HepG2 (cell line): ENCODE data around the gene DYNC2I2. TPM values are rescaled to one million over a fixed set of nuclear protein-coding genes. Genes with fewer than 3 reads are reported as not detected.

Experiments used
- ELF1 ChIP-seq: sonication (generic); formaldehyde crosslinking; IDR thresholded peaks from 2 replicates; pipeline ENCODE4 v1.4.0; 2020; ENCODE audit warnings: missing genetic modification reagents
- GABPB1 ChIP-seq: IDR thresholded peaks from 2 replicates; pipeline ENCODE4 v1.6.1; 2016; ENCODE audit warnings: mild to moderate bottlenecking, missing genetic modification reagents, moderate library complexity, missing compliant biosample characterization
- GTF3A ChIP-seq: sonication (generic); formaldehyde crosslinking; conservative IDR thresholded peaks from 2 replicates; pipeline ENCODE4 v1.4.0; 2020; ENCODE audit warnings: mild to moderate bottlenecking, missing genetic modification reagents
- KMT2A ChIP-seq: sonication (generic); formaldehyde crosslinking; IDR thresholded peaks from 2 replicates; pipeline ENCODE4 v1.4.0; 2020; ENCODE audit warnings: missing genetic modification reagents
- MAFK ChIP-seq, 2 experiments: IDR thresholded peaks in 1 of 2; conservative IDR thresholded peaks in 1 of 2; 2 replicates each; pipeline ENCODE4 v1.6.1; 2011; ENCODE audit warnings: improper control_type of control experiment in 2 of 2, low read length in 2 of 2
- MYC ChIP-seq: sonication (generic); formaldehyde crosslinking; IDR thresholded peaks from 2 replicates; pipeline ENCODE4 v1.9.0; 2021; ENCODE audit warnings: missing genetic modification reagents, borderline replicate concordance
- NFE2 ChIP-seq: sonication (generic); formaldehyde crosslinking; IDR thresholded peaks from 2 replicates; pipeline ENCODE4 v1.4.0; 2020; ENCODE audit warnings: missing genetic modification reagents
- RORA ChIP-seq: sonication (generic); formaldehyde crosslinking; IDR thresholded peaks from 2 replicates; pipeline ENCODE4 v1.5.0; 2020; ENCODE audit warnings: mild to moderate bottlenecking, missing genetic modification reagents, moderate library complexity
- SETDB1 ChIP-seq: sonication (generic); formaldehyde crosslinking; IDR thresholded peaks from 2 replicates; pipeline ENCODE4 v1.5.1; 2020; ENCODE audit warnings: missing genetic modification reagents, mild to moderate bottlenecking, borderline replicate concordance
- SKI ChIP-seq: fragments of 450-650 bp; IDR thresholded peaks from one replicate; pipeline ENCODE4 v1.6.1; 2018; ENCODE audit warnings: mild to moderate bottlenecking; ENCODE audit not compliant: partially characterized antibody
- SP4 ChIP-seq: sonication (generic); formaldehyde crosslinking; IDR thresholded peaks from 2 replicates; pipeline ENCODE4 v1.8.1; 2023; ENCODE audit warnings: mild to moderate bottlenecking, missing genetic modification reagents
- ZBTB38 ChIP-seq: sonication (generic); formaldehyde crosslinking; IDR thresholded peaks from 2 replicates; pipeline ENCODE4 v1.5.1; 2020; ENCODE audit warnings: mild to moderate bottlenecking, missing genetic modification reagents
- ZFYVE20 ChIP-seq: sonication (generic); formaldehyde crosslinking; IDR thresholded peaks from 2 replicates; pipeline ENCODE4 v1.8.0; 2023; ENCODE audit warnings: low read depth, mild to moderate bottlenecking, moderate library complexity, missing genetic modification reagents, borderline replicate concordance
- ZNF296 ChIP-seq: sonication (generic); formaldehyde crosslinking; conservative IDR thresholded peaks from 2 replicates; pipeline ENCODE4 v1.5.0; 2020; ENCODE audit warnings: mild to moderate bottlenecking, missing genetic modification reagents
- ZNF326 ChIP-seq: sonication (generic); formaldehyde crosslinking; IDR thresholded peaks from 2 replicates; pipeline ENCODE4 v1.4.0; 2020; ENCODE audit warnings: missing genetic modification reagents, borderline replicate concordance
- ZNF761 ChIP-seq: sonication (generic); formaldehyde crosslinking; conservative IDR thresholded peaks from 2 replicates; pipeline ENCODE4 v1.4.0; 2020; ENCODE audit warnings: mild to moderate bottlenecking, missing genetic modification reagents
- ZNF788 ChIP-seq: sonication (generic); formaldehyde crosslinking; IDR thresholded peaks from 2 replicates; pipeline ENCODE4 v1.5.0; 2020; ENCODE audit warnings: mild to moderate bottlenecking, missing genetic modification reagents, borderline replicate concordance
- polyA plus RNA-seq, 8 experiments: library from polyadenylated mRNA; depleted of rRNA in 3 of 8; stranded (reverse) in 7 of 8; unstranded in 1 of 8; fragments of >200 nt; fragmentation: Illumina TruSeq in 4 of 8; extraction: Trizol in 4 of 8; gene quantifications; 2 replicates each; pipeline versions ENCODE4 v1.2.1 to v1.2.3, GENCODE V29; 2011 to 2016; ENCODE audit warnings: low read depth in 4 of 8, missing spikeins in 1 of 8, mixed read lengths in 1 of 8; ENCODE audit not compliant: insufficient read depth in 1 of 8
- total RNA-seq, 5 experiments: library from RNA; depleted of rRNA; stranded (reverse); fragments of >200 nt; fragmentation: Illumina TruSeq; extraction: Trizol; gene quantifications; 2 replicates each; pipeline ENCODE4 v1.2.3, GENCODE V29; 2016; ENCODE audit warnings: low read depth in 1 of 5
- TF ChIP-seq, protein P1 (sequence below): IDR thresholded peaks from 2 replicates; pipeline ENCODE4 v1.6.1; 2016; ENCODE audit warnings: control low read depth
- TF ChIP-seq, protein P2 (sequence below): sonication (generic); formaldehyde crosslinking; IDR thresholded peaks from 2 replicates; pipeline ENCODE4 v1.4.0; 2020; ENCODE audit warnings: missing genetic modification reagents
- TF ChIP-seq, protein P3 (sequence below): sonication (generic); formaldehyde crosslinking; IDR thresholded peaks from 2 replicates; pipeline ENCODE4 v1.4.0; 2020; ENCODE audit warnings: missing genetic modification reagents, borderline replicate concordance
- TF ChIP-seq, protein P4 (sequence below): sonication (generic); formaldehyde crosslinking; IDR thresholded peaks from 2 replicates; pipeline ENCODE4 v1.4.0; 2020; ENCODE audit warnings: missing genetic modification reagents, mild to moderate bottlenecking, borderline replicate concordance

The DYNC2I2 gene
- total and polyA plus RNA-seq, 2 of the 13 experiments (the other 11 are each of a cell fraction or from before 2014, with no cell fraction given): 13.7 to 40.2 TPM

DNA sequence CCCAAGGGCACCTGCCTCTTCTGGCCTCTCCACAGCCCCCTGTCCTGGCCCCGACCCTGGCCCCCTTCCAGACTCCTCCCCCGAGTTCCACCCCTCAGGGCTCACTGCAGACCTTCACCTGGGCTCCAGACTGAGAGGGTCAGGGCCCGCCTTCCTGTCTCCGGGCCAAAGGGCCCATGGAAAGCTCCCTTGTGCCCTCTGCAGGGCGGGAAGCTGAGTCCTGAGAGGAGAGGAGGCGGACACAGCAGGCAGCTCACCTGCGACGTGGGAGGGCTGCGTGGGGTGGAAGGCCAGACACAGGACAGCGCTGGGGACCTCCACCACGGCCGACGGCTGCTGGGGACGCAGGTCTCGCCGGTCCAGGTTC, 20.6 kb downstream of the DYNC2I2 start (continued):
- TF ChIP-seq MYC (CRISPR knock-in tag): 0 out of 2 replicates have a peak, but pooled peaks have one; percentile 9
- TF ChIP-seq GTF3A (CRISPR knock-in tag): no peak
- no peak for TF ChIP-seq ZNF296 (CRISPR knock-in tag)
- TF ChIP-seq KMT2A (CRISPR knock-in tag): no peak
- TF ChIP-seq GABPB1 (CRISPR knock-in tag): no peak
- TF ChIP-seq SKI: peak; percentile 30
- no peak for TF ChIP-seq SETDB1 (CRISPR knock-in tag)
- TF ChIP-seq, protein P1, sequence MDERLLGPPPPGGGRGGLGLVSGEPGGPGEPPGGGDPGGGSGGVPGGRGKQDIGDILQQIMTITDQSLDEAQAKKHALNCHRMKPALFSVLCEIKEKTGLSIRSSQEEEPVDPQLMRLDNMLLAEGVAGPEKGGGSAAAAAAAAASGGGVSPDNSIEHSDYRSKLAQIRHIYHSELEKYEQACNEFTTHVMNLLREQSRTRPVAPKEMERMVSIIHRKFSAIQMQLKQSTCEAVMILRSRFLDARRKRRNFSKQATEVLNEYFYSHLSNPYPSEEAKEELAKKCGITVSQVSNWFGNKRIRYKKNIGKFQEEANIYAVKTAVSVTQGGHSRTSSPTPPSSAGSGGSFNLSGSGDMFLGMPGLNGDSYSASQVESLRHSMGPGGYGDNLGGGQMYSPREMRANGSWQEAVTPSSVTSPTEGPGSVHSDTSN: no peak
- TF ChIP-seq, protein P2, sequence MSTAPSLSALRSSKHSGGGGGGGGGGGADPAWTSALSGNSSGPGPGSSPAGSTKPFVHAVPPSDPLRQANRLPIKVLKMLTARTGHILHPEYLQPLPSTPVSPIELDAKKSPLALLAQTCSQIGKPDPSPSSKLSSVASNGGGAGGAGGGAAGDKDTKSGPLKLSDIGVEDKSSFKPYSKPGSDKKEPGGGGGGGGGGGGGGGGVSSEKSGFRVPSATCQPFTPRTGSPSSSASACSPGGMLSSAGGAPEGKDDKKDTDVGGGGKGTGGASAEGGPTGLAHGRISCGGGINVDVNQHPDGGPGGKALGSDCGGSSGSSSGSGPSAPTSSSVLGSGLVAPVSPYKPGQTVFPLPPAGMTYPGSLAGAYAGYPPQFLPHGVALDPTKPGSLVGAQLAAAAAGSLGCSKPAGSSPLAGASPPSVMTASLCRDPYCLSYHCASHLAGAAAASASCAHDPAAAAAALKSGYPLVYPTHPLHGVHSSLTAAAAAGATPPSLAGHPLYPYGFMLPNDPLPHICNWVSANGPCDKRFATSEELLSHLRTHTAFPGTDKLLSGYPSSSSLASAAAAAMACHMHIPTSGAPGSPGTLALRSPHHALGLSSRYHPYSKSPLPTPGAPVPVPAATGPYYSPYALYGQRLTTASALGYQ (CRISPR knock-in tag): no peak
- no peak for TF ChIP-seq NFE2
- TF ChIP-seq ZBTB38 (CRISPR knock-in tag): no peak
- TF ChIP-seq ZNF761: no peak
- no peak for TF ChIP-seq ZNF788 (CRISPR knock-in tag)
- peak; percentile 79; the same call in 1 of the 2 replicates for TF ChIP-seq SP4 (CRISPR knock-in tag)
- TF ChIP-seq, protein P3, sequence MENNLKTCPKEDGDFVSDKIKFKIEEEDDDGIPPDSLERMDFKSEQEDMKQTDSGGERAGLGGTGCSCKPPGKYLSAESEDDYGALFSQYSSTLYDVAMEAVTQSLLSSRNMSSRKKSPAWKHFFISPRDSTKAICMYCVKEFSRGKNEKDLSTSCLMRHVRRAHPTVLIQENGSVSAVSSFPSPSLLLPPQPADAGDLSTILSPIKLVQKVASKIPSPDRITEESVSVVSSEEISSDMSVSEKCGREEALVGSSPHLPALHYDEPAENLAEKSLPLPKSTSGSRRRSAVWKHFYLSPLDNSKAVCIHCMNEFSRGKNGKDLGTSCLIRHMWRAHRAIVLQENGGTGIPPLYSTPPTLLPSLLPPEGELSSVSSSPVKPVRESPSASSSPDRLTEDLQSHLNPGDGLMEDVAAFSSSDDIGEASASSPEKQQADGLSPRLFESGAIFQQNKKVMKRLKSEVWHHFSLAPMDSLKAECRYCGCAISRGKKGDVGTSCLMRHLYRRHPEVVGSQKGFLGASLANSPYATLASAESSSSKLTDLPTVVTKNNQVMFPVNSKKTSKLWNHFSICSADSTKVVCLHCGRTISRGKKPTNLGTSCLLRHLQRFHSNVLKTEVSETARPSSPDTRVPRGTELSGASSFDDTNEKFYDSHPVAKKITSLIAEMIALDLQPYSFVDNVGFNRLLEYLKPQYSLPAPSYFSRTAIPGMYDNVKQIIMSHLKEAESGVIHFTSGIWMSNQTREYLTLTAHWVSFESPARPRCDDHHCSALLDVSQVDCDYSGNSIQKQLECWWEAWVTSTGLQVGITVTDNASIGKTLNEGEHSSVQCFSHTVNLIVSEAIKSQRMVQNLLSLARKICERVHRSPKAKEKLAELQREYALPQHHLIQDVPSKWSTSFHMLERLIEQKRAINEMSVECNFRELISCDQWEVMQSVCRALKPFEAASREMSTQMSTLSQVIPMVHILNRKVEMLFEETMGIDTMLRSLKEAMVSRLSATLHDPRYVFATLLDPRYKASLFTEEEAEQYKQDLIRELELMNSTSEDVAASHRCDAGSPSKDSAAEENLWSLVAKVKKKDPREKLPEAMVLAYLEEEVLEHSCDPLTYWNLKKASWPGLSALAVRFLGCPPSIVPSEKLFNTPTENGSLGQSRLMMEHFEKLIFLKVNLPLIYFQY (CRISPR knock-in tag): peak; percentile 51; the same call in 1 of the 2 replicates
- no peak for TF ChIP-seq RORA (CRISPR knock-in tag)
- no peak for TF ChIP-seq ZFYVE20
- TF ChIP-seq, protein P4, sequence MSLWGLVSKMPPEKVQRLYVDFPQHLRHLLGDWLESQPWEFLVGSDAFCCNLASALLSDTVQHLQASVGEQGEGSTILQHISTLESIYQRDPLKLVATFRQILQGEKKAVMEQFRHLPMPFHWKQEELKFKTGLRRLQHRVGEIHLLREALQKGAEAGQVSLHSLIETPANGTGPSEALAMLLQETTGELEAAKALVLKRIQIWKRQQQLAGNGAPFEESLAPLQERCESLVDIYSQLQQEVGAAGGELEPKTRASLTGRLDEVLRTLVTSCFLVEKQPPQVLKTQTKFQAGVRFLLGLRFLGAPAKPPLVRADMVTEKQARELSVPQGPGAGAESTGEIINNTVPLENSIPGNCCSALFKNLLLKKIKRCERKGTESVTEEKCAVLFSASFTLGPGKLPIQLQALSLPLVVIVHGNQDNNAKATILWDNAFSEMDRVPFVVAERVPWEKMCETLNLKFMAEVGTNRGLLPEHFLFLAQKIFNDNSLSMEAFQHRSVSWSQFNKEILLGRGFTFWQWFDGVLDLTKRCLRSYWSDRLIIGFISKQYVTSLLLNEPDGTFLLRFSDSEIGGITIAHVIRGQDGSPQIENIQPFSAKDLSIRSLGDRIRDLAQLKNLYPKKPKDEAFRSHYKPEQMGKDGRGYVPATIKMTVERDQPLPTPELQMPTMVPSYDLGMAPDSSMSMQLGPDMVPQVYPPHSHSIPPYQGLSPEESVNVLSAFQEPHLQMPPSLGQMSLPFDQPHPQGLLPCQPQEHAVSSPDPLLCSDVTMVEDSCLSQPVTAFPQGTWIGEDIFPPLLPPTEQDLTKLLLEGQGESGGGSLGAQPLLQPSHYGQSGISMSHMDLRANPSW (CRISPR knock-in tag): no peak
- no peak for TF ChIP-seq MAFK (conservative IDR thresholded peaks at IDR 0.05 in 1 of 2, IDR thresholded peaks at IDR 0.05 in 1 of 2; ENCODE audit: low read length in 2 of 2)
- TF ChIP-seq ZNF326 (CRISPR knock-in tag): no peak
- TF ChIP-seq ELF1 (CRISPR knock-in tag): peak; percentile 53; the same call in 1 of the 2 replicates
